HG02759 (cell line): ENCODE data around the gene SCN4A.
A peak's percentile ranks its signal among the peaks of the same experiment; 100 is the strongest.
"Not testable (repeated sequence)": the region's sequence is repeated elsewhere in the genome, so short reads cannot be mapped to it uniquely, and the experiment has no call there.

Experiments used
- ATAC-seq: cut with Tn5 transposase; IDR thresholded peaks from one replicate; pipeline ENCODE4 v1.9.1; 2021; ENCODE audit warnings: mild to moderate bottlenecking, moderate library complexity; ENCODE audit not compliant: unreplicated experiment

The SCN4A gene

GRCh38 chr17:63939401-63939800, 33.3 kb downstream of the SCN4A start:
- ATAC-seq: no peak

- ATAC-seq: no peak
Measured at GRCh38 chr17:63937920-63938319, 34.8 kb downstream of the SCN4A start.

DNA sequence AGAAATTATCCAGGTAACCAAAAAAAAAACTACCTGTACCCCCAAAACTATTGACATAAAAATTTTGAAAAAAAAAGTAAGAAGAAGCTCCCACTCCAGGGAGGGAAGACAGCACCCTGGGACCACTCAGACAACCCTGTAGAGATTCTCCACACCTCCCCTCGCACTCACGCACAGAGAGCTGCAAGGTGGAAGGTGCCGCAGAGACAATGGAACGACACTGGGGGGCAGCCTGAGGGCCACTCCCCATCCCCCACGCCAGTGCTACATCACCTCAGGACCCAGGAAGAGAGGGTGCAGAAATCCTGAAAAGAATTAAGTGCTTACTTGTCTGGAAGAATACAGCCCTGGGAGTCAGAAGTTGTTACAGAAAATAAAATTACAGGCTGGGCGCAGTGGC, 35.4 kb downstream of the SCN4A start:
- ATAC-seq: no peak

- ATAC-seq: no peak
Measured at GRCh38 chr17:63934183-63935112, 38.3 kb downstream of the SCN4A start.

DNA sequence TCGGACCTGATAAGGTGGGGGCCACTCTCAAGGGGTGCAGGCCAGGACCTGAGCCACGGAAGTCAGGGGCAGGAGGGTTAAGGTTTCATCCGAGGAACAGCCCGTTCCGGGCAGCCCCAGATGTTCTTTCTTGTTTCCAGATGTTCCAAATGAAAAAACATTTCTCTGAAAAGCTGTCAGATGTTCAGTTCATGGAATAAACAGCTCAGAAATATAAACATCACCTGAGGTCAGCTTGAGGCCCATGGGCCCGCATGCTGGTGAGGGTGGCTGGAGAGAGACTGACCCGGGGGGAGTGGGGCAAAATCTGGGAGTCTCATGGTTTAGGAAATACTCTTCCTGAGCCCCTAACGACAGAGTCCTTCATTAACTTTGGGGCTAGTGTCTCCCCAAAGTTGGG, 39.1 kb downstream of the SCN4A start:
- no peak for ATAC-seq

GRCh38 chr17:63932721-63933120, 40.0 kb downstream of the SCN4A start:
- no peak for ATAC-seq

GRCh38 chr17:63931981-63932561, 40.6 kb downstream of the SCN4A start, which contains the start of gene CD79B:
TSS of gene CD79B (minus strand) at chr17:63932331. CDS start at chr17:63932261, 70 bp downstream.
- ATAC-seq: peak; percentile 78

DNA sequence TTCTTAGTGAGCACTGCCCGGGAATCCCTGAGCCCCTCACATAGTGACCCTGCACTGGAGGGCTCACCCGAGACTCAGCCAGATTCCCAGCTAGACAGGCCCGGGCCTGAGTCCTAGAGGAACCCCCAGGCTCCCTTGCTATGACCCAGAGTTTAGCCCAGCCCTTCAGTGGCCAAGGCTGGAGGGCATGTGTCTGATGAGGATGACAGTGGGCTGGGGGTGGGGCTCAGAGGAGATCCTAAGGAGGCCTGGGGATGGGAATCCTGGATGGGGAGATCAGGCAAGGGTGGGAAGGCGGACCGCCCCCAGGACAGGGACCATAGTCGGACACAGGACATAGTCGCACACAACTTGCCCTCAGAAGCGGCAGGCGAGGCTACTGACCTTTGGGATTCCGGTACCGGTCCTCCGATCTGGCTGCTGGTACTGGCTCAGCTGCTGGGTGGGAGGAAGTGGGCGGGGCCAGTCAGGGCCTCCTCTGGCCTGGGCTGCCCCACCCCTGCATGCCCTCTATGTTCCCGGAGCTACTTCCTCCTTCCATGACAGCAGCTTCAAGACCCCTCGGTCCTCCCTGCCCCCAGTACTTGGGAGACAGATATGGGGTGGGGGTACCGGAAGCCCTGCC, 41.7 kb downstream of the SCN4A start:
- peak; percentile 49 for ATAC-seq

DNA sequence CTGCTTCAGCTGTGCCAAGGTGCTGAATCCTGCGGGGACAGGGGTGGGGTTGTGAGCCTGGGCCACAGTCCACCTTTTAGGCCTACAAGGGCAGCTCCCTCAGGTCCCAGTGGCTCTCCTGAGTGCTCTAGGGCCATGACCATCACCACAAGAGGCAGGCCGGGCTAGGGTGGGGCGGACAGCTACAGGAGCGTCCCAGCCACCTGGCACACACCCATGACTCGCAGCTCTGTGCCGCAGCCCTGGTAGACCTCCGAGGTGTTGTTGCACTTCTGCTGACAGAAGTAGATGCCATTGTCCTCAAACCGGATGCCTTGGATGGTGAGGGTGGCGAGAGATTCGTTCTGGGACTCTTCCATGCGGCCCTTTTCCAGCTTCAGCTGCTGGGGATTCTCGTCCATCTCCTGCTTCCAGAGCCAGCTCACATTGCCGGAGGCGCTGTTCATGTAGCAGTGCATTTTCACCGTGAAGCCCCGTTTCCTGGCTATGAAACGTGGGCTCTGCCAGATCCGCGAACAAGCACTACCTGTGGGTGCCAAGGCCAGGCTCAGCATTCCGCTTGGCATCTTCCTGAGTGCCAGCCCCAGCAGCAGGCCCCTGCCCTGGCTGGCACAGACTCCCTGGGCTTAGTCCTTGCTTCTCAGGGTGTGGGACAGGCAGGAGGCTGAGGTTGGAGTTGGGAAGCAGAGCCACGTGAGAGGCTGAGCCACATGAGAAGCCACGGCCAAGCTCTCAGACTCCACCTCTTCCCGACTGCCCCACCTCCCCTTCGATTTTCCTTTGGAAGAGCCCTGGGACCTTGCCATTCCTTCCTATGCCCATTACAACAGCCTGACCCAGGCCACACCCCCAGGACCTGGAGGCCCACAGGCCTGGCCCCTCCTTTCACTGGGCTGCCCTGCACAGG, 42.6 kb downstream of the SCN4A start:
- ATAC-seq: no peak

DNA sequence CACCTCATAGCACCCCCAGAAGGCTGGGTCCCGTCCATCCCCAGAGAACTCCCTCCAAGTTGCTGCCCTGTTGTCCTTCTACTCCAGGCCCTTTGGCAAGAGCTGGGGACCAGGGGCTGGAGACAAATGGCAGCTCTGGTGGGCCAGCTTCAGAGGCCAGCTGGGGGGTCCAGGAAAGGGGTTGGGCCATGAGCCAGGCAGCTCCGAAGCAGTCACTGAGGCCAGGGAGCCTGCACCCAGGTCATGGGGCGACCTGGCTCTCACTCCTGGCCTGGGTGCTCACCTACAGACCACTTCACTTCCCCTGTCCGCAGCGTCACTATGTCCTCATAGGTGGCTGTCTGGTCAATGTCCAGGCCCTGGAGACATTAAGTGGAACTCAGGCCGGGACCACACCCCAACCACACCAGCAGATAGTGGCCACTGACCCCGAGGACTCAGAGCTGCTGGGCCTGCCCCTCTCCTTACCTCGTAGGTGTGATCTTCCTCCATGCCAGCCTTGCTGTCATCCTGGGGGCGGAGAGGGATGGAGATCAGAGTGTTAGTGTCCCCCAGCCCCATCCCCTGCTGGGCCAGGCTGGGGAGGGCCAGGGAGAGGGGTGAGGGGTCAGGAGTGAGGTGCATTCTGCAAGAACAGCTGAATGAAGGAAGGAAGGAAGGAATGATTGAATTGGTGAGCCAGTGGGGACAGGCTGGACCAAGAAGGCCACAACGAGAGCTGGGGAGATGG, 43.6 kb downstream of the SCN4A start:
- no peak for ATAC-seq

GRCh38 chr17:63928172-63928666, 44.5 kb downstream of the SCN4A start:
- ATAC-seq: no peak

DNA sequence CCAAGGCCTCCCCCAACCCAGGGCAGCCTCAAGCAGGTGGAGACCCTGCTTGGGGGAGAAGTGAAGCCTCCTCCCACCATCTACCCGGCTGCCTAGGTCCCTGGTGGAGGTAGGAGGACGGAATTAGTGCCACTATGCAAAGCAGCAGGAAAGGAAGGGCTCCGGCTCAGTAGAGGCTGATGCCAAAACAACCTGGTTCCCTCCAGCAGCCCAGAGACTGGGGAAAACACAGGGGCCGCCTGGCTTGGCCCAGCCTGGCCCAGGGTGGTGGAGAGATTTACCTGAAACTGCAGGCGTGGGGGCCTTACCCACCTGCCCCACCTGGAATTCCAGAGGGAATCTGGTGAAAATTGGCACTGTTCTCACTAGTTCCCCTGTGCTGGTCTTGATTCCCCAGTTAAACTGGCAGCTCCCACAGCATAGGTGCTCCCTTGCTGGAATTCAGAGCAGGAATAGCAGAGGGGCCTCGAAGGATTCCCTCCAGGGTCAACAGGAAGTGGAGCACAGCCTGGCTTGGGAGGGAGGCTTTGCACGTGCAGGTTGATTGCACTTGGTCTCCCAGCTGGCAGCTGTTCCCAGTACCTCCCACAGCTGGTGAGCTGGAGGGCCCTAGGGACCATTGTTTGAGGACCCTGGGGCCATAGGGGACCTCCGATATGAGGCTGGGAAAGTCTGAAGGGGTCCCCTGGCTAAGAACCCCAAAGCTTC, 45.1 kb downstream of the SCN4A start:
- no peak for ATAC-seq

GRCh38 chr17:63926164-63926563, 46.6 kb downstream of the SCN4A start:
- ATAC-seq: no peak

DNA sequence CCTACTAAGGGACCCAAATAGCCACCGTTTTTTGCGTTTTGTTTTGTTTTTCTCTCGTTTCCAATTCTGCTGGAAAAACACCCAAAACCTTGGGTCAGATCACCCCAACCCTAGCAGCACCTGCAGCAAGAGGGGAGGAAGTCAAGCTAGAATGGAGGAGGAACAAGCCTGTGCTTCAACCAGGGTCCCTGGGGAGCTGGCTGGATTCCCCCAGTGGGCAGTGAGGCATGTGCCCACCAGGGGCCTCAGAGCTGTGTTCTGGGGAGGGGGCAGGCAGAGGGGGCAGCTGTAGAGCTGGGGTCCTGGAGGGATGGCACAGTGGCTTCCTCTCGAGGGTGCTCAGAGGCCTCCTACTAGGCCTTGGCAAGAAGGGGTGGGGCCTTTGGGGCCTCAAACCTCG, 47.1 kb downstream of the SCN4A start:
- ATAC-seq: peak; percentile 38

DNA sequence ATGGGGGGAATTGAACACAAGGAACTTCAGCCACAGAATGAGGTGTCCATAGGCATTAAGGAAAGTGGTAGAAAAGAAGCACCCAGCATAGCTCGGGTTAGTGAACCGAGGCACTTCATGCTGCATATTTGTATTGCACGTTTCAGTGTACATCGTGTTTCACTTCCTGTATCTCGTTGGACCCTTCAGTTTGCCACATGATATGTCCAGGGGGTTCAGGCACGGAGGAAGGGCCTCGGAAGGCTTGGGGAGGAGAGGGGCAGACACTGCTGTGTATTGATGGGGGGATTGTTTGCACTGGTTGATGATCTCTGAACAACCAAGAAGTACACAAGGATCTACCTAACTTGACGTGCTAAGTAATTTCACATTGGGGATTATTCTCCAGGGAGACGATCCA, 50.3 kb downstream of the SCN4A start:
- not testable (repeated sequence) for ATAC-seq

DNA sequence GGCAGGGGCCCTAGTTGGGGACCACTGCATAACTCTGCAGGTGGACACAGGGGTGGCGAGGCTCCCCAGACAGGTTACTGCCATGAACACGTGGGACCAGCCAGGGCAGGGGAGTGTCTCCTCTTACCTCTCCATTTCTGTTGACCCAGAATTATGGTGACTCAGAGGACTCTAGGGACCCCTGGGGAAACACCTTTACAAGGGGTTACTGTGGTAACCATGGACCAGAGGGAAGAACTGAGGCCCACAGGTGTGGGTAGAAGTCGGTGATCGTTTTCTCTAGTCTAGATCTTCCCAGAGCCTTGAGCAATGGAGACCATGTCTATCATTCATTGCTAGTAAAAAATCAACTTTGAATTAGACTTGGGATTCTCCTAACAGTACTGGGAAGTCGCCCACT, 51.9 kb downstream of the SCN4A start:
- ATAC-seq: not testable (repeated sequence)

- ATAC-seq: not testable (repeated sequence)
Measured at GRCh38 chr17:63920050-63920449, 52.7 kb downstream of the SCN4A start.

DNA sequence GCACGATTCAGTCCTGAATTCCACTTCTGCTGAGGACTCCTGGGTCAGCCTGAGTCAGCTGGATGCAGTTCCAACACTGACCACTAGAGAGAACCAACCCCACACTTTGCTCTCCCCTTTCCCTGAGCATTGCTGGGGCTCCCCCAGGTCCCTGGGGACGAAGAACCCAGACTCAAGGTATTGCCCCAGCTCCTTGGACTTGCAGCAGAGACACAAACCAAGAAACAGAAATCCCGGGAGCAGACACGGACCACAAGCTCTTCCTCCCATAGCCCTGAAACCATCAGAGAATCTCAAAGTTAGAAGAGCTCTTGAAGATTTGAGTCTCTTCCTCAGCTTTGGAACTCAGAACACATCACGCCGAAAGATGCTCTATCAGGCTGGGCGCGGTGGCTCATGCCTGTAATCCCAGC, 53.4 kb downstream of the SCN4A start:
- ATAC-seq: peak; percentile 71

- ATAC-seq: not testable (repeated sequence)
Measured at GRCh38 chr17:63918789-63919305, 53.9 kb downstream of the SCN4A start, which contains the start of gene GH1. TSS of gene GH1 (minus strand) at chr17:63918839. CDS start at chr17:63918776, 63 bp downstream.
